COLO668 (cell line): ENCODE measurements around the gene DENND11.

Source experiments
- DNase-seq: peaks from one replicate; lab custom pipeline; 2025; ENCODE audit not compliant: unreplicated experiment; lab: John Stamatoyannopoulos, UW

Gene DENND11, protein sequence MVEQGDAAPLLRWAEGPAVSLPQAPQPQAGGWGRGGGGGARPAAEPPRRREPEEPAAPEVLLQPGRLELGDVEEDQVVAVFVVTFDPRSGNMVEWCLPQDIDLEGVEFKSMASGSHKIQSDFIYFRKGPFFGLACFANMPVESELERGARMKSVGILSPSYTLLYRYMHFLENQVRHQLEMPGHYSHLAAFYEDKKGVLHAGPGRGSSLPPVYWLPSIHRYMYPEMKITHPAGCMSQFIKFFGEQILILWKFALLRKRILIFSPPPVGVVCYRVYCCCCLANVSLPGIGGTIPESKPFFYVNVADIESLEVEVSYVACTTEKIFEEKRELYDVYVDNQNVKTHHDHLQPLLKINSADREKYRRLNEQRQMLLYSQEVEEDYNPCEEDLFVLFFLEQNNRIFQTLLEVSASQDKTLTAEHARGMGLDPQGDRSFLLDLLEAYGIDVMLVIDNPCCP

DNA sequence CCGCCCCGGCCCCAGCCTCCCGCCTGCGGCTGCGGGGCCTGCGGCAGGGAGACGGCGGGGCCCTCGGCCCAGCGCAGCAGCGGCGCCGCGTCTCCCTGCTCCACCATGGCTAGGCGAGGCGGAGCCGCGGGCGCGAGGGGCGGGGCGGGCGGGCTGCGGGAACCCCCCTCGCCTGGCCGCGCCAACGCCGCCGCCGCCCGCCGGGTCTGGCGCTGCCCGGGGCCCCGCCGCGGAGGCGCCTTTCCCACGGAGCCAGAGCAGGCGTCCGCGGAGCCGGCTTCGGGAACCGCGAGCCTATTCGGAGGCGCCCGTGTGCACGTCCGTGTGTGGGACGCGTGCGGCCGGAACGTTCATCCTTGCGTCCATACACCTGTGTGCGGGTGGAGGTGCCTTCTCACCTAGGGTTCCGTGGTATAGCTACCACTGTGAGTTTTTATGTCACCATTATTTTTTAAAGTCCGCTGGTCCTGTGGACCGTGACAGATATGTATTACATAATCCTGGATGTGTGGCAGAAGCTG lies at the start of gene DENND11:
Gene DENND11 (minus strand): TSS at position 120 of the 521 bp plus-strand sequence. CDS start 13 bp downstream, at position 107.
- peak; percentile 84 for DNase-seq

DNA sequence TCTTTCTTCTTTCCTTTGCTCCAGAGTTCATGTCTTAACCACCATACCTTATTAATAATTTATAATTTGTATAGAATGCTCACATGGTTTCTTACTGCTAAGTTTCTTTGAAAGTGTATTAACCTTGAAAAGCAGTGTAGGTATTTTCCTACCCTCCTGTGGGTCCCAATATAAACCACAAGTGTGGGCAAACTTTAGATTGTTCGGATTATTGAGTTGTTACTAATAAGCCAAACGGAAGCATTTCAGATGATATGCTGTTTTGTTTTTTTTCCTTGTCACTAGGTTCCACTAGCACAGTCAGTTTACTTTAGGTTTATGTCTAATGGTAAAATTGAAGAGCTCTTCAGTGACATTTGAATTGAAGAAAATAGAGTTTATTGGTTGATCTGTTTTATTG lies 46.4 kb upstream of the DENND11 start:
- DNase-seq = no peak

DNA sequence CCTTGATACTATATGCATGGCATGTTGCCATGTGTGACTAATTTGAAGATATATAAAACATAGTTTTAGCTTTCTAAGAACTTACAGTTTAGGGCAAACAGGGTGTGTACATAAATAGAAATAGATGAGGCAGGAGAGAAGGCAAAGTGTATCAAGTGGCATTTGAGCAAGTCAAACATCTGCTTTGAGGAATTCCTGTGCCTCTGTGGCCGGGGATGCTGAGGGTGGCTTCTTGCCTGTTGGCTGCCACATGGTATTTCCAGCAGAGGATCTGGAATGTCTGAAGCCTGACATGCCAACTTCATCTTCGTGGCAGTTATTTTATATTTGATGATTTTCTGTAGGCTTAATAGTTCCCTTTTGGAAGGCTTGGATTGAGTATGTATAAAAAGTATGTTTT lies 42.2 kb upstream of the DENND11 start:
- DNase-seq = no peak

DNA sequence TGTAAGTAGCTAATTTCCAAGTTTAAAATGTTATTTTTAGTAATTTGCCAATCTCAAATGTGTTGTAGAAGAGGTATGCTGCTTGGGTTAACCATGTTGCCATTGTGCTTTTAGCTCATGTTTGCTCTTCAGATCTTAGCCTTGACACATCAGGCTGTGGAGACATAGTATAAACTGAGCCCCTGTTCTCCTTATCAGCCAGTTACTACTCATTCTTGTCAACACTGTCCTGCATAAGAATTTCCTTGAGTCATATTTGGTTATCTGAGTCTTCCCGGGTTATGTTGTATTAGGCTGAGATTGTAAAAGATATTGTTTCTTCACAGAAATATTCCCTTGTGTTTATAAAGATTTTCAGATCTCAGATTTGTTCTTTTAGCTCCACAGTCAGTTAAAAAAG lies 40.3 kb upstream of the DENND11 start:
- no peak for DNase-seq

DNA sequence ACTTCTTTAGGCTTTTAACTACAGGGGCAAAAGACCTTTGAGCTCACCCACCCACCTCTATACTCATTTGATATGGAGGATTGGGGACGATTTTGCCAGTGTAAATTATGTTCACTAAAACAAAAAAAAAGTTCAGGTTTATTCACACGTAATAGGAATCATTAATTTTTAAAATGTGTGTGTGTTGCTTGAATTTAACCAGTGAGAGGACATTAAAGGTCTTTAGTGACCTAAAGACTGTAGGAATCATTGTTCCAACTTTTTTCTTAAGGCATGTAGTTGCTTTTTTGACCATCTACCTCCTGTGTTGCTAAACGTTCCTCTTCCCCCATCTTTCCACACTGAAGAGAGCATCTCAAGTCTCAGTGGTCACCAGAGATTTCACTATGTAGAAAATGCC lies 37.3 kb upstream of the DENND11 start:
- no peak for DNase-seq

DNA sequence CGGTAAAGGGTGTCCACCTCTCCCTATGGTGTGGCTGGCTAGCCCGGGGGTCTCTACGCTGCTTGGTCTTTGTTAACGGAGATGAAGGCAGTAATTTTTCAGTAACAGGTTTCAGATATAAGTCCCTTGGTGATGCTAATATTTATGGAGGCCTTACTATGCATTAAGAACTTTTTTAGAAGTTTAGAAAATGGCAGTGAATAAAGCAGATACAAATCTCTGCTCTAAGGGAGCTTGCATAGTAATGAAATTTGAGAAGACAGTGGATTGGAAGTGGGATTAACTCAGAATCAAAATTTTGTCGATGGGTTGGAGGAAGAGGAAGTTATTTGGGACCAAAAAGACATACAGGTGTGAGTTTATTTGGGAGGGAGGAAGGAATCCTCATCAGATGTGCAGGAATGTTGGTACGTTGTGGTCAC lies 36.6 kb upstream of the DENND11 start:
- no peak for DNase-seq

DNA sequence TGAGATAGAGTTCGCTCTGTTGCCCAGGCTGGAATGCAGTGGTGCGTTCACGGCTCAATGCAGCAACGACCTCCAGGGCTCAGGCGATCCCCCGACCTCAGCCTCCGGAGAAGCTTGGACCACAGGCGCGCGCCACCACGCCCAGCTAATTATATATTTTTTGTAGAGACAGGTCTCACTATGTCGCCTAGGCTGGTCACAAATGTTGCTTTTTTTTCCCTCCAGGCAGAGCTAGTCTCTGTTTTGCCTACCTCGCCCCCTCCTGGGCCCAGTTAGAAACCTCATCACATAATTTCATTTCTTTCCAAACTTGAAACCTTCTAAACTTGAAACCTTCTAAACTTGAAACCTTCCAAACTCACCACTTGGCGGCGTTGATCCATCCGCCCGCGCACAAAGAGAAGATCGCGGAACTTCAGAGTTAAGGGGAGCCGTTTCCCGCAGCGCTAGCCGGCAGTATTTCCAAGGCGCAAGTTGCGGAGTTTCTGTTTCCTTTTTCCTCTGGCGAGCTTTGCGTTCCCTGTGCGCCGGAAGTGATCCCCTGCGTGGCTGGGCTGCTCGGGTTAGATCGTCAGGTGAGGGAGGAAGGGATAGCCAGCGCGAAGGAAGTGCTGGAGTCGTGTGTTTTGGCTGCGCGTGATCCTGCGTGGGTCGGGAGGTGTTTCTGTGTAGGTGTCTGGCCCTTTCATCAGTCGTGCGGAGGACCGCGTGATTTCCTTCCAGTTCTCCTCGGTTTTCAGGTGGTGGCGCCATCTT lies 36.0 kb upstream of the DENND11 start, which contains the start of gene SSBP1:
Gene SSBP1 (plus strand): TSS at position 523 of the 756 bp plus-strand sequence. CDS start 809 bp downstream, outside the sequence.
- DNase-seq = peak; percentile 91

DNA sequence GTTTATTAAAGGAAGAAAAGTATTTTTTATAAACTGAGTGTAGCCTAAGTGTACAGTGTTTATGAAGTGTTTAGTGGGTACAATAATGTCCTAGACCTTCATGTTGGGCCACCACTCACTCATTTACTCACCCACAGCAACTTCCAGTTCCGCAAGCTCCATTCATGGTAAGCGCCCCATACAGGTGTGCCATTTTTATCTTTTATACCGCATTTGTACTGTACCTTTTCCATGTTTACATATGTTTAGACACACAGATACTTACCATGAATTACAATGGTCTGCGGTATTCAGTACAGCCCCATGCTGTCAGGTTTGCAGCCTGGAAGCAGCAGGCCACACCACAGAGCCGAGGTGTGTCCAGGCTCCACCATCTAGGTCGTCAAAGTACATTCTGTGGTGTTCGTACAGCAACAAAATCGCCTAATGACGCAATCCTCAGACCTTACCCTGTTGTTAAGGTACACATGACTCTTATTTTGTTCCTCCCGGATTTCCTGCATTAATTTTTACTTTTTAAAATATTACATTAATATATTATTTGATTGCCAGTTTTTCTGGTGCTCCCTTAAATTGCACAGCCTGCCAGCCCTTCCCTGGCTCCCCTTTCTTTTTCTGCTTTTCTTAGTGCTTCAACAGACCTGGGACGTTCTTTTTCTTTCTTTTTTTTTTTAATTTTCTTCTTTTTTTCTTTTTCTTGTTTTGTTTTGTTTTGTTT lies 35.3 kb upstream of the DENND11 start:
- peak; percentile 6 for DNase-seq

DNA sequence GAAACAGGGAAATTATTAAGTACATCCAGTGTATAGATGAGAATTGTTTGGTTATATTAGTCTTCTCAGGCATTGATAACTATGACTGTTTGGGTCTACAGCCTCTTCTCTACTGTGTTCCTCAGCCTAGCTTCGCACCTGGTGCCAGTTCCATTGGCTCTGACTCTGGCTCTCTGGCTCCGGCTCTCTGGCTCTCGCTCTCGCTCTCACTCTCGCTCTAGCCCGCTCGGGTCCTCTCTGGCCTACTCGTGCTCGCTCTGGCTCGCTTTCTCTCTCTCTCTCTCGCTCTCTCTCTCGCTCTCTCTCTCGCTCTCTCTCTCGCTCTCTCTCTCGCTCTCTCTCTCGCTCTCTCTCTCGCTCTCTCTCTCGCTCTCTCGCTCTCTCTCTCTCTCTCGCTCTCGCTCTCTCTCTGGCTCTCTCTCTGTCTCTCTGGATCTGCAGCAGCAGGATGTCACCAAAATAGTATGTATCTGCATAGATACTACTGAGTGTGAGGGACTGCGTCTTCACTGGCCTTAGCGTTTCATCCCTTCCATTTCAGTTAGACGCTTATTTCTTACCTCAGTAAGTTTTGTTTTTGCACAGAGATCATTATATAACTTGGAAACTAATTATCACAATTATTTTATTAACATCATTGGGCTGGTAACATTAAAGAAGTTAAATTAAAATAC lies 29.6 kb upstream of the DENND11 start:
- no peak for DNase-seq

DNA sequence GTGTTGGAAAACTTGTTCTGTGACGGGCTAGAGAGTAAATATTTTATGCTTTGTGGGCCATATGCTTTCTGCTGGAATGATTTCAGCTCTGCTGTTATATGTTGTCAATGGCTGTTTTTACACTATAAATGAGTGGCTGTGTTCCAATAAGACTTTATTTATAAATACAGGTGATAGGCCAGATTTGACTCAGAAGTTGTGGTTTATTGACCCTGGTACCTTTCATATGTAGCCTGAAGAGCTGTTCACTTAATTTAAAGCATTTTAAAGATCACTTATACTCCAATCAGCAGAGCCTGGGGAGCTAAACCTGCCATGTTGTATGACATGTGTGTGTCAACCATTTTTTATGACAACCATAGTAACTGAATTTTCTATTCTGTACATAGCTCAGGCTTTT lies 27.1 kb upstream of the DENND11 start:
- no peak for DNase-seq

DNA sequence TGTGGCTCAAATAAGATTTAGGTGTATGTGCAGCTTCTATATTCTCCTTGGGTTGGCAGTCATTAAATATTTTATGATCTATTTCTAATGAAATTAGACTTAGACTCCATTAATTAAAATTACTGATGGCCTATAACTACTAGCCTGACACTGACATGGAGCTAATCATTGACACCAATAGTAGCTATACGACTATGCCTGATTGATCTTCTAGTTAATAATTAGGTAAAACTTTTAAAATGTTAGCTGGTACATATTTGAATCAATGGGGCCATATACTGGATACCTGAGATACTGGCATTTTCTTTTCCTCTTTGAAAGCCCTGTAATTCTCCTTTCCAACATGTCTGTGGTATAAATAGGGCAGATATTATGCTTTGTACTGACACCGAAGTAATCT lies 20.6 kb upstream of the DENND11 start:
- DNase-seq = no peak

DNA sequence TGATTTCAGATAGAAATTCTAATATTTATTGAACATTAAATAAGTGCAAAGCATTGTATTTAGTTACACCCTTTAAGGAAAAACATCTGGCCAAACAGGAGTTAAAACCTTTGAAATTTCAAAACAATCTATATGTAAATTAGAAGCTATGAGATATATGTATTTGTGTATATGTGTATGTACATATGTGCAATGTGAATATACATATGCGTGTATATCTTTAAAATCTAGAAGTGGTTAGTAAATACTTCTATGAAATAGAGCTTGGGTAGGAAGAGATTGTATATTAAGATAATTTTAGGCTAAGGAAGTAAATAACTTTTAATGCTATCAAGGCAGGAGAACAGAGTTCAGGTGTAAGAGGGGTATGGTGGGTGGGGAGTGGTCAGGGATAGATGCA lies 15.5 kb upstream of the DENND11 start:
- no peak for DNase-seq

DNA sequence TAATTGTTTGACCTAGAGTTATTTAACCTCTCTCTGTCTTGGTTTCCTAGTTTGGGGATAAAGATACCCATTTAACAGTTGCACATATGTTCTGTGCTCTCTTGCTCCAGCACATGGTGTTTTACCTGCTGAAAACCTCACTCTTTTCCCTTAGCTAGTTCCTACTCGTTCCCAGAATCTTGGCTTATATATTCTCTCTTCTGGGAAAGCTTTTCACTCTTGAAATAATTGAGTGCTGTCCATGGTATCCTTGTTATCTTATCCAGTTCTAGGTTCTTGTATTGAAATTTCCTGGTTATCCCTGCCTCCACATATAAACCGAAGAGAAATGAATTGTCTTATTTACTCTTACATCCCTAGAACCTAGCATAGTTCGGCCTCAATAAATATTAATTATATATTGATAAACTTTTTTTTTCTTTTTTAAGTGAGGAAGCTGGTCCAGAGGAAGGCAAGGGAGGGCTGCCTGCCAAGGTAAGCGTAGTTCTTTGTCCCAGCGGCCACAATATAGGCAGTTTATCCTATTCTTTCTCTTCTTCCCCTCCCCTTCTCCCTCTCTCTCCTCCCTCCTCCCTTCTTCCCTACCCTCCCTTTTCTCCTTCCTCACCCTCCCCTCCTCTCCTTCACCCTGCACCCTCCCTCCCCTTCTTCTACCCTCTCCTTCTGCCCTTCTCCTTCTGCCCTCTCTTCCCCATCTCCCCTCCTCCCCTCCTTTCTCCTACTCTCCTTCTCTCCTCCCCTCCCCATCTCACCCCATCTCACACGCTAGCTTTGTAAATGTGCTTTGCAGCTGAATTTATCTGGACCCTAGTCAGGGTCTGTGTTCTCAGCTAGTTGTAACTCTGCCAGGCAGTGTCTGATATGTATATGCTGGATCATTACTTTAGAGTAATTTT lies 14.1 kb upstream of the DENND11 start:
- DNase-seq = no peak

DNA sequence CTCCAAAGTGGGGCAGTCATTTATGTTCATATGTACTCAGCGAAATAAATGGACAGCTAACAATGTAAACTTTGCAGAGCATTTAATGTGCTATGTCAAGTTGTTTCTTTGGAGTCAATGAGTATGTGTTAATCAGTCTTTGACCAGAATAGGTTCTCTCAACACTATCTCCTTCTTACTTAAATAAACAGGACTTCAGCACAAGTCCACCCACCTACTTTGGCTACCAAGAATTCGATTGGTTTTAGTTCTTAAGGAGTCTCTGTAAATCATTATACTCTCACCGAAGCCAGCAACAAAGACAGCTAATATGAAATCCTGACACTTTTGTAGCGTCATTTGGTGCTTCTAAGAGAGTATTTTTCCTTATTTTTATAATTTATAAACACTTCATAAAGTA lies 13.1 kb upstream of the DENND11 start:
- DNase-seq = no peak

DNA sequence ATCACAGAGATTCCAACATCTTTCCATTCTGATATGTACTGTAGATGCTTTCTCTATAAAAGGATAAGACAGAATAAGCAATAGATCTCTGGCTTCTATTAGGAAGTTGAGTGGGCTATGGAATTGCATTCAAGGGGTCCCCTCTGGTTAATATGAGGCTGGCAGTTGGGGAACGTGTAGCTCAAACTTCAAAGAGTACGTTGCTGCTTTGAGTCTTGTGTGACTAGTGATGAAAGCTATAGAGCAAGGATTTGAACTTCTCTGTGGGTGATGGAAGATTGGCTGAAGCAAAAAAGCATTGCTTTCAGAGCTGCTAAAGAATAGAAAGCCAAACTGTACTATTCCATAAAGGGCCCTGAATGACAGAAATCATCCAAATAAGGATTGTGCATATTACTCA lies 12.6 kb upstream of the DENND11 start:
- no peak for DNase-seq

DNA sequence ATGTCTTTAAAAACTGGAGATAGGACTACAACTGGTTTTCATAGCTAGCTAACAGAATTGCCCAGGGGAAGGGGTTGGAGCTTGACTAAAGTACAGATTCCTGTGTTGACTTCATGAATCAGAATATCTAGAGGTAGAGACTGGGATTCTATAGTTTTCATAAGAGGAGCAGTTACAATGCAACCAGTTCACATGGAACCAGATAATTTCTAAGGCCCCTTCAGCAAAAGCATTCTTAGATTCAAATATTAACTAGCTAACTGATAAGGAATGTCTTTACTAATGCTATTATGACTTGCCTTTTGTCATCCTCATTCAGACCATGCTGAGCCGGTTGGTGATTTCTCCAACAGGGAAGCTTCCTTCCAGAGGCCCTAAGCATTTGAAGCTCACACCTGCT lies 11.9 kb upstream of the DENND11 start:
- no peak for DNase-seq

DNA sequence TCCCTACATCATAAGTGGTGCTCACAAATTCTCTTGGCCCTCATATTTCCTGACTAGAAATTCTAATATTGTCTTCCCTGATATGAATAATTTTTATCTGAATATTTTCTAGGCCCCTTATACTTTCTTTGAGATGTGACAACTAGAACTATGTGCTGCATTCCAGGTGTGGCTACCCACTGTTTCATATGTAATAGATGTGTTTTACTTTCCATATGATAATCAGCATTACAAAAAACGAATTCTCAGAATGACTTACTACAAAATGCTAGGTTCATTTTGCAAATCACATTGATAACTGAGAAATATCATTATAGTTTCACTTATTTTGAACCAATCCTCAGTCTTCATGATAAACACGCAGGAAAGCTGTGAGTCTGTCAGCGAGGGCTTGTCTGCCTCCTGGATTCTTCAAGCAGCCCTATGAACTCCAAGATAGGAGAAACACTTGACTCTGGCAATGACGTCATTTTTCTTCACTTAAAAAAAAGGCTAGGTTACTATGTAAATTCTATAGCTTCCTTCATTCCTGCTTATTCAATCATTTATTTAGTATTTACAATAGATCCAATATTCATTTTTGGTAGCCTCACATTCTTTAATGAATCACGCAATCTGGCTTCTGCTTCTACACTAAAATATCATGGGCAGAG lies 10.8 kb upstream of the DENND11 start:
- DNase-seq = no peak

DNA sequence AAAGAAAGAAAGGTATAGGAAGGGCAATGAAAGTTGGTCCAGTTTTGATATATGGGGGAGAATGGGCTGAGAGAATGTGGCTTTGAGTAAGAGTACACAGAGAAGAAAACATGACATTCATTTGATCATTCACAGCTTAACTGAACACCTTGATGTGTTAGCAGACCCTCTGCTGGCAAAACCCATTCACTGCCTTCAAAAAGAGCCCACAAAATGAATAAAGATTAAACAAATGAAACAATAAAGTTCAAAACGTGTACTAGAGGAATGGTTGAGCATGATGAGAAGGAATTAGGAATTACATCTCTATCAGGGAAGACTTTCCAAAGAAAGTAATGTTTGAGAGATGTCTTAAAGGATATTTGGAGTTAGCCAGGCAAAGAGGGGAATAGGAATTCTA lies 8.3 kb upstream of the DENND11 start:
- DNase-seq = no peak

DNA sequence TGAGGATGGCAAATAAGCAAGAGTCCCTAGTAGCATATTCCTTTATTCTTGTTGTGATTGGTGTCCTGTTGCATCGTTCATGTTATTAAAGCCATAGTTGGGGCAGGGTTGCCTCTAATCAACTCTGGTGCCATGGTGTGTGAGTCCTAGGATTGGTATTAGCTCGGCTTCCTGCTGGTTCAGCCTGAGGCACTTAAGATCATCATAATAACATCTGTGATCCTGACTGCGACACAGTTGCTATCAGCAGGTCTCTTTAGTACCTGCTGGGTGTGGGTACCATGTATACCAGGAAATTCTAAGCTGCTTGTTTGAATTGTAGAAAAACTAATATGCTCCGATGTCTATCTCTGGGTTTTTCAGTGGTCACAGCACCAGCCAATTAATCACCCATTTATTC lies 7.8 kb upstream of the DENND11 start:
- no peak for DNase-seq
